T-cell (primary cell): ENCODE data around the gene PARVA. TPM values are rescaled to one million over a fixed set of nuclear protein-coding genes. Genes with fewer than 3 reads are reported as not detected.

Source experiments
- ATAC-seq, 4 experiments: fragments of 200-7000 bp in 3 of 4; fragments of 150-1000 bp in 1 of 4; cut with Tn5 transposase; replicated peaks in 1 of 4; 1 replicate in 3 of 4; 2 replicates in 1 of 4; pipeline ENCODE4 v1.10.0; 2021; ENCODE audit warnings: moderate library complexity in 3 of 4, mild to moderate bottlenecking in 2 of 4, moderate number of reproducible peaks in 1 of 4
- CTCF ChIA-PET, 2 donors: fragments of 300-600 bp; sonication (Branson Sonifier 250); formaldehyde crosslinking; loops; one replicate each; lab custom pipeline; 2022; ENCODE audit warnings: antibody characterized with exemption in 2 of 2; lab: Charles Lee
- POLR2A ChIA-PET, 2 donors: fragments of 300-600 bp; sonication (Branson Sonifier 250); formaldehyde crosslinking; loops; one replicate each; lab custom pipeline; 2022; ENCODE audit warnings: antibody characterized with exemption in 2 of 2; lab: Charles Lee
- DNase-seq, 35 experiments: peaks; one replicate each; pipeline versions ENCODE4 v3.0.0 to v3.0.0-alpha.2; 2013 to 2023
- H3K27ac ChIP-seq: one replicate; pipeline ENCODE4 v1.5.1; 2013; ENCODE audit warnings: low read length
- H3K27me3 ChIP-seq, 2 experiments: replicated peaks in 1 of 2; 1 replicate in 1 of 2; 2 replicates in 1 of 2; pipeline versions ENCODE4 v1.6.1 to v1.7.0; 2013; ENCODE audit warnings: low read length in 1 of 2, mixed read lengths in 1 of 2; ENCODE audit not compliant: control insufficient read depth in 2 of 2, insufficient read depth in 2 of 2; ENCODE audit errors: extremely low read depth in 1 of 2
- H3K36me3 ChIP-seq, 2 donors: 1 replicate in 1 of 2; 2 replicates in 1 of 2; pipeline versions ENCODE4 v1.6.1 to v1.7.0; 2013; ENCODE audit warnings: low read length in 1 of 2; ENCODE audit not compliant: control insufficient read depth in 2 of 2, insufficient read depth in 1 of 2; ENCODE audit errors: extremely low read depth in 1 of 2
- H3K4me1 ChIP-seq, 2 experiments: 1 replicate in 1 of 2; 2 replicates in 1 of 2; pipeline versions ENCODE4 v1.6.1 to v1.7.0; 2013; ENCODE audit warnings: low read length in 2 of 2, mixed read lengths in 1 of 2; ENCODE audit not compliant: insufficient read depth in 2 of 2, control insufficient read depth in 1 of 2; ENCODE audit errors: extremely low read depth in 1 of 2
- H3K4me3 ChIP-seq, 2 donors: 1 replicate in 1 of 2; 2 replicates in 1 of 2; pipeline versions ENCODE4 v1.5.1 to v1.7.0; 2013; ENCODE audit warnings: mild to moderate bottlenecking in 2 of 2, low read length in 1 of 2, moderate library complexity in 1 of 2; ENCODE audit not compliant: control insufficient read depth in 1 of 2; ENCODE audit errors: extremely low read depth in 1 of 2
- H3K9me3 ChIP-seq: 2 replicates; pipeline ENCODE4 v1.7.0; 2013
- H3K27ac Mint-ChIP-seq, 2 donors: one replicate each; pipeline ENCODE4 v1.8.0; 2020 to 2021; ENCODE audit warnings: mild to moderate bottlenecking in 2 of 2, mixed read lengths in 2 of 2
- H3K27me3 Mint-ChIP-seq, 2 donors: one replicate each; pipeline ENCODE4 v1.8.0; 2021 to 2022; ENCODE audit warnings: mixed read lengths in 2 of 2
- H3K36me3 Mint-ChIP-seq: one replicate; pipeline ENCODE4 v1.8.0; 2021; ENCODE audit warnings: mixed read lengths
- H3K4me1 Mint-ChIP-seq, 3 donors: one replicate each; pipeline ENCODE4 v1.8.0; 2020 to 2022; ENCODE audit warnings: mixed read lengths in 3 of 3, mild to moderate bottlenecking in 1 of 3
- H3K4me3 Mint-ChIP-seq, 3 donors: one replicate each; pipeline ENCODE4 v1.8.0; 2020 to 2022; ENCODE audit warnings: mild to moderate bottlenecking in 3 of 3, mixed read lengths in 3 of 3, moderate library complexity in 3 of 3
- H3K9me3 Mint-ChIP-seq, 3 donors: one replicate each; pipeline ENCODE4 v1.8.0; 2020 to 2022; ENCODE audit warnings: mixed read lengths in 3 of 3
- WGBS: methylation state at CpG from one replicate; pipeline ENCODE4 v1.1.5; 2013; ENCODE audit warnings: missing lambda C conversion rate; ENCODE audit not compliant: insufficient coverage; 5-methylcytosine and 5-hydroxymethylcytosine counted together
- total RNA-seq, 35 experiments: library from RNA in 6 of 35; stranded (reverse) in 6 of 35; fragments of 120-200 nt in 1 of 35; gene quantifications; one replicate each; pipeline versions ENCODE4 v1.2.1 to v1.2.4 and lab custom pipeline; 2013 to 2026

Gene PARVA
- total RNA-seq, 5 donors from 2014 or later (not counting 1 experiment from before 2014, with no cell fraction given): 0.41 to 0.93 (median 0.75) TPM

DNA sequence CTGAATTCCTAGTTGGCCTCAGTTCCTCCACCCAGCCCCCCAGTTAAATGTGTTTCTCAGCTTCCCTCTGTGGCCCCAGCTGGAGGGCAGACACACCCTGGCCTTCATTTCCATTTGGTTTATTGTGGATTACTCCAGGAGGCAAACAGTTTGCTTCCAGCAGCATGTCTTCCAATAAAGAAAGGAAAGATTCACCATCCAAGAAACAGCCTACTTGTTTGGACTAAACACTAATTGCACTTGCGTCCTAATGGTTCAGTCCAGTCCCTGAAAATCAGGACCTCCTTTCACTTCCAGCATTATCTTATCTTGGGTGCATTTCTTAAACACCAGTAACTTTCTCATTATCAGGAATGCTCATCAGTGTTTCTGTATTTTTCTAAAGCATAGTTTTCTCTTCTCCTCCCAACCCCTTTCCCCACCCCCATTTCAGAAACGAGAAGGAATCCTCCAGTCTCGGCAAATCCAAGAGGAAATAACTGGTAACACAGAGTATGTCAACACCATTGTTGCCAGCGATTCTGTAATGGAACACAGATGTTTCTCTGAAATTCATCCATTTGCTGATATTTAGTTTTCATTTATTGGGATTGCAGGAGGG, 130.9 kb downstream of the PARVA start:
- Histone ChIP-seq H3K4me1 (no peaks in the 10 kb centered on the region), H3K36me3 (no peaks in the 10 kb centered on the region), H3K9me3 (no peaks in the 10 kb centered on the region), H3K4me3 (no peak overlapping the region), H3K27me3 (peaks cover 0 to 14% of the 10 kb centered on the region in 2 experiments), H3K27ac (no peak overlapping the region)
- Mint-ChIP-seq H3K27ac (no peak overlapping the region), H3K4me1 (no peaks in the 10 kb centered on the region), H3K27me3 (peaks cover 0 to 7% of the 10 kb centered on the region in 2 donors), H3K4me3 (no peak overlapping the region), H3K9me3 (no peaks in the 10 kb centered on the region), H3K36me3 (no peaks in the 10 kb centered on the region)
- ATAC-seq (no peak), DNase-seq (no peak)
- WGBS: 63% methylated on average over 4 of the region's 4 CpGs
- CTCF ChIA-PET: interaction anchor here in 1 of 2 donors (0.6 kb wide), 1 partner anchor 189 kb away, joined by 8 read pairs; no protein-coding TSS in a partner anchor
- POLR2A ChIA-PET: interaction anchor here (0.6 kb wide), 2 partner anchors 39 to 67 kb away, joined by 4 to 5 read pairs; no protein-coding TSS in a partner anchor

DNA sequence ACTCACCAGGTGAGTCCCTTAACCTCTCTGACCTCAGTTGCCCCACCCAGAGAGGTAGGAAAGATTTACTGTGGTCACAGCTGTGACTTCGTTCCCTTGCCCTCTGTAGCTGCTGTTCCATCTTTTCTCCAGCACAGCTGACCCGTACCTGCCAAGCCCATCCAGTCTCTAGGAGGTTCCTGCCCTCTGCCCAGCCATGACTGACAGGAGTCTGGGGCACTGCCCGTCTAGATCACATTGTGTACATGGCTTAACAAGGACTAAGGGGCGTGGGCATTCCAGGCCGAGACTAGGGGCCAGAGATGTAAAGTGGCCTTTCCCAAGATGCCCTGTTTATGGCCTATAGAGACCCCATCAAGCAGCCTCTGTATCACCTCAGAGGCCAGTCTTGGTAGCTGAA, 132.0 kb downstream of the PARVA start:
- CTCF ChIA-PET: no interaction called here

DNA sequence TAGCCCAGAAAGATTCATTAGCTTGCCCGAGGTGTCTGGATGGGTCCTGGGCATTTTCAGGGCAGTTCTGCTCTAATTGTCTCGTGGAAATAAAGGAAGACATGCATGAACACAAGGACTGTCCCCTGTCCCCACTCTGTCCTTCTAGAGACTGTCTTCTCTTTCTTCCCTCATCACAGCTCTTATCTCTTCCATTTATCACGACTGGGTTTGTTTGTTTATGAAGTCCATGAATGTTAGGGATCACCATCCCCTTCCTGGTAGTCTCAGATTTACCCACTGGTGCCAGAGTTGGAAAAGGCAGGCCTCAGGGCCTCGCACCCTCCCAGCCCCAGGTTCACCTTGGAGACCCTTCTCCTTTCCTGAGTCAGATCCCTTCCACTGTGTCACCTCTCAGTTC, 134.8 kb downstream of the PARVA start:
- Mint-ChIP-seq H3K27me3 (peaks cover 0 to 7% of the 10 kb centered on the region in 2 donors), H3K4me1 (no peaks in the 10 kb centered on the region), H3K27ac (no peak overlapping the region), H3K4me3 (no peak overlapping the region), H3K9me3 (no peaks in the 10 kb centered on the region), H3K36me3 (no peaks in the 10 kb centered on the region)
- H3K27ac ChIP-seq: no peak overlapping the region
- no peaks in the 10 kb centered on the region for H3K36me3 ChIP-seq
- DNase-seq: no peak
- ChIA-PET POLR2A (no interaction called here), CTCF (no interaction called here)
- no peak overlapping the region for H3K4me3 ChIP-seq
- peaks cover 0 to 12% of the 10 kb centered on the region in 2 experiments for H3K27me3 ChIP-seq
- 89% methylated on average over 2 of the region's 4 CpGs for WGBS
- H3K4me1 ChIP-seq: no peaks in the 10 kb centered on the region
- no peak for ATAC-seq
- no peaks in the 10 kb centered on the region for H3K9me3 ChIP-seq

More for the DNA sequence above, 132.0 kb downstream of the PARVA start:
- H3K9me3 ChIP-seq: no peaks in the 10 kb centered on the region
- POLR2A ChIA-PET: no interaction called here
- no peak overlapping the region for H3K4me3 Mint-ChIP-seq
- H3K27me3 ChIP-seq: peaks cover 0 to 13% of the 10 kb centered on the region in 2 experiments
- H3K4me1 ChIP-seq: no peaks in the 10 kb centered on the region
- peaks cover 0 to 7% of the 10 kb centered on the region in 2 donors for H3K27me3 Mint-ChIP-seq
- H3K4me1 Mint-ChIP-seq: no peaks in the 10 kb centered on the region
- ATAC-seq (no peak), DNase-seq (no peak)
- no peaks in the 10 kb centered on the region for H3K36me3 ChIP-seq
- no peak overlapping the region for H3K4me3 ChIP-seq
- H3K27ac Mint-ChIP-seq: no peak overlapping the region
- H3K36me3 Mint-ChIP-seq: no peaks in the 10 kb centered on the region
- H3K9me3 Mint-ChIP-seq: no peaks in the 10 kb centered on the region
- WGBS: 76% methylated on average over 4 of the region's 5 CpGs
- no peak overlapping the region for H3K27ac ChIP-seq

DNA sequence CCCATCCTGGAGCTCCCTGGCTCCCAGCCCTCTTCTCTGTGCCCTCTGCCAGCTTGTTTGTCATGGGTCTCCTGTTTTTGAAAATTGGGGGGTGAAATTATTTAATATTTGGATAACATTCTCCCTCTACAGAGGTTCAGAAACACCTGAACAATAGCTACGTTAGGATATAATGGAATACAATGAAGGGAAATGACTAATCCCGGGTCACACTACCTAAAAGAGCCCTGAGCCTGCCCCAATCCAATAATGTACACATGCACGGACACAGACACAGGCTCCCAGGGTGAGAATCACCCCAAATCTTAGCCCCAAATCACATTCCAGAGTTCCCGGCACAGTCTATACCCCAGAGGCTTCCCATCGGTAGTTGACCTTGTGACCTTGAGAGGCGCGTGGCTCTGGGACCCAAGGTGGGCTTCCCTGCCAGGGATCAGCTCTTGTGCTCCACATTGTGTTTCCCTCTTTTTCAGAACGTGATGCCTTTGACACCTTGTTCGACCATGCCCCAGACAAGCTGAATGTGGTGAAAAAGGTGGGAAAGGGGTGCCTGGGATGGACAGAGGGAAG, 135.5 kb downstream of the PARVA start:
- WGBS: 70% methylated on average over 6 of the region's 9 CpGs
- DNase-seq (no peak), ATAC-seq (no peak)
- Histone ChIP-seq H3K9me3 (no peaks in the 10 kb centered on the region), H3K27me3 (peaks cover 0 to 12% of the 10 kb centered on the region in 2 experiments), H3K4me3 (no peak overlapping the region), H3K36me3 (no peaks in the 10 kb centered on the region), H3K27ac (no peak overlapping the region), H3K4me1 (no peaks in the 10 kb centered on the region)
- Mint-ChIP-seq H3K4me1 (no peaks in the 10 kb centered on the region), H3K36me3 (no peaks in the 10 kb centered on the region), H3K27me3 (peaks cover 0 to 7% of the 10 kb centered on the region in 2 donors), H3K9me3 (no peaks in the 10 kb centered on the region), H3K4me3 (no peak overlapping the region), H3K27ac (no peak overlapping the region)
- ChIA-PET CTCF (no interaction called here), POLR2A (no interaction called here)

DNA sequence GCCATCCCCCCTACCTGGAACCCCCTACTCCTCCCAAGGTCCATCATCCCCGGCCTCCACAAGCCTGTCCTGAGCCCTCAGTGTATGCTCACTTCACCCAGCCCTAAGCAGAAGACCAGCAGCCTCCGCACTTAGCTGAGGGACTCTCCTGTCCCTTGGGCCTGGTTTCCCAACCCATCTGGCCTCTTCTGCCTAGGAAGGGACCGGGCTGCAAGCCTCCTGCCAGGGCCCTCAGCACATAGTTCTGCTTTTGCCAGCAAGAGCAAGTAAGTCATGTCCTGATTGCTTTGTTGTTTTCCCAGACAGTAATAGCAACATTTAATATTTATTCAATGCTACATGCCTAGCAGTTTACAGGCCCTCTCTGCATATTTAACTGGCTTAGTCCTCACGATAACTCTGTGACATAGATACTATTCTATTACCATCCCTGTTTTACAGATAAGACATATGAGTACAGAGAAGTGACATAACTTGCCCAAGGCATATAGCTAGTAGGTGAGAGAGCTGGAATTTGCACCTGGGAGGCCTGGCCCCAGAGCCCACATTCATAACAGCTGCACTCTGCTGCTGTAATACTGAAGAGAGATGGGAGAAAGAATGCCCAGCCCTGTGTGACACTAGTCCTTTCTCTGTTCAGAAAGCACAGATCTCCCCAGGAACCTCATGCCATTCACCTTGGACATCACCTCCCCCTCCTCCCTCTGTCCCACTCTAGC, 139.2 kb downstream of the PARVA start:
- no peaks in the 10 kb centered on the region for H3K36me3 Mint-ChIP-seq
- 61% methylated on average over 3 of the region's 4 CpGs for WGBS

DNA sequence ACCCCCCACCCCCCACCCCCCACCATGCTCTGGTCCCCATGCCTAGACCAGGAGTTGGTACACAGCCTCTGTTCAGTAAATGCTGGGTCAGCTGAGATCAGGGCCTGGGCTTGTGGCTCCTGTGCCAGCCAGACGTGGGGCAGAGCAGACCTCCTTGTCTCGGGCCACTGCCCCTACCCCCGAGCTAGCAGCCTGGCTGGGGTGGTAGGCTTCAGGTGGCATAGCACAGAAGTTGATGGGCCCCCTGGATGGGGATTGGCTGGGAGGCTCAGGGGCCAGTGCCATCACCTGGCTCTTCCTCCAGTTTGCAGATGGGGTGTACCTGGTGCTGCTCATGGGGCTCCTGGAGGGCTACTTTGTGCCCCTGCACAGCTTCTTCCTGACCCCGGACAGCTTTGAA, 139.9 kb downstream of the PARVA start:
- Histone ChIP-seq H3K9me3 (no peaks in the 10 kb centered on the region), H3K4me1 (no peaks in the 10 kb centered on the region), H3K27me3 (peaks cover 0 to 8% of the 10 kb centered on the region in 2 experiments), H3K36me3 (no peaks in the 10 kb centered on the region), H3K27ac (no peak overlapping the region), H3K4me3 (no peak overlapping the region)
- ATAC-seq (peak in 1 of 4 experiments; percentile 17), DNase-seq (no peak)
- no peak overlapping the region for H3K4me3 Mint-ChIP-seq
- no peak overlapping the region for H3K27ac Mint-ChIP-seq
- peaks cover 0 to under 1% of the 10 kb centered on the region in 2 donors for H3K27me3 Mint-ChIP-seq
- no peaks in the 10 kb centered on the region for H3K4me1 Mint-ChIP-seq
- POLR2A ChIA-PET: no interaction called here
- no peaks in the 10 kb centered on the region for H3K9me3 Mint-ChIP-seq
- CTCF ChIA-PET: interaction anchor here in 1 of 2 donors (0.5 to 0.6 kb wide), 3 partner anchors 29 to 785 kb away, joined by 3 to 5 read pairs (median 3); no protein-coding TSS in a partner anchor
- WGBS: 43% methylated on average over 3 of the region's 4 CpGs
- H3K36me3 Mint-ChIP-seq: no peaks in the 10 kb centered on the region

More for the DNA sequence above, 139.2 kb downstream of the PARVA start:
- H3K4me1 Mint-ChIP-seq: no peaks in the 10 kb centered on the region
- CTCF ChIA-PET: interaction anchor here in 1 of 2 donors (0.5 kb wide), 1 partner anchor 62 kb away, joined by 3 read pairs; no protein-coding TSS in a partner anchor
- H3K36me3 ChIP-seq: no peaks in the 10 kb centered on the region
- ATAC-seq (no peak), DNase-seq (no peak)
- peaks cover 0 to 3% of the 10 kb centered on the region in 2 donors for H3K27me3 Mint-ChIP-seq
- no peaks in the 10 kb centered on the region for H3K9me3 ChIP-seq
- H3K4me3 Mint-ChIP-seq: no peak overlapping the region
- peaks cover 0 to 8% of the 10 kb centered on the region in 2 experiments for H3K27me3 ChIP-seq
- no peak overlapping the region for H3K4me3 ChIP-seq
- no peaks in the 10 kb centered on the region for H3K9me3 Mint-ChIP-seq
- H3K4me1 ChIP-seq: no peaks in the 10 kb centered on the region
- POLR2A ChIA-PET: no interaction called here
- H3K27ac ChIP-seq: no peak overlapping the region
- no peak overlapping the region for H3K27ac Mint-ChIP-seq
